K562 (cell line): Measurements from ENCODE around the gene ZNF213. TPM values are rescaled to one million over a fixed set of nuclear protein-coding genes. Genes with fewer than 3 reads are reported as not detected.
A peak's percentile ranks its signal among the peaks of the same experiment; 100 is the strongest.

Experiments
- ARID1B ChIP-seq: fragments of 450-650 bp; IDR thresholded peaks from 2 replicates; pipeline ENCODE4 v1.6.1; 2016; ENCODE audit warnings: antibody characterized with exemption, mild to moderate bottlenecking, inconsistent platforms
- E2F4 ChIP-seq: sonication (generic); formaldehyde crosslinking; IDR thresholded peaks from 2 replicates; pipeline ENCODE4 v1.8.0; 2022; ENCODE audit warnings: mild to moderate bottlenecking, low read depth, missing genetic modification reagents
- HDGF ChIP-seq: fragments of 450-650 bp; IDR thresholded peaks from 2 replicates; pipeline ENCODE4 v1.6.1; 2016
- L3MBTL2 ChIP-seq: fragments of 450-650 bp; IDR thresholded peaks from 2 replicates; pipeline ENCODE4 v1.6.1; 2016; ENCODE audit warnings: mild to moderate bottlenecking, moderate library complexity
- MCM3 ChIP-seq: fragments of 450-650 bp; IDR thresholded peaks from 2 replicates; pipeline ENCODE4 v1.6.1; 2016
- MTA1 ChIP-seq: fragments of 450-650 bp; IDR thresholded peaks from 2 replicates; pipeline ENCODE4 v1.6.1; 2017; ENCODE audit warnings: borderline replicate concordance
- NCOR1 ChIP-seq: fragments of 450-650 bp; IDR thresholded peaks from 2 replicates; pipeline ENCODE4 v1.6.1; 2016; ENCODE audit warnings: mild to moderate bottlenecking, moderate library complexity
- NFE2 ChIP-seq: IDR thresholded peaks from 2 replicates; pipeline ENCODE4 v1.6.1; 2014; ENCODE audit warnings: antibody characterized with exemption, low read depth
- PHF8 ChIP-seq: fragments of 200-600 bp; sonication (generic); IDR thresholded peaks from 2 replicates; pipeline ENCODE4 v1.6.1; 2012; ENCODE audit warnings: mixed run types, mild to moderate bottlenecking, inconsistent platforms, low read length, moderate library complexity, borderline replicate concordance
- POLR2B ChIP-seq: fragments of 450-650 bp; IDR thresholded peaks from 2 replicates; pipeline ENCODE4 v1.6.1; 2018; ENCODE audit warnings: low read depth; ENCODE audit not compliant: partially characterized antibody
- PPARD ChIP-seq: fragments of 250-450 bp; sonication (Bioruptor Pico); IDR thresholded peaks from 2 replicates; pipeline ENCODE4 v1.8.0; 2022; ENCODE audit warnings: inconsistent platforms, mild to moderate bottlenecking, moderate library complexity
- RBM39 ChIP-seq: fragments of 200-400 bp; formaldehyde crosslinking; optimal IDR thresholded peaks from 2 replicates; pipeline ENCODE3; 2018; ENCODE audit warnings: low read depth, low read length
- RFX7 ChIP-seq: fragments of 250-450 bp; sonication (Bioruptor Pico); IDR thresholded peaks from 2 replicates; pipeline ENCODE4 v1.5.1; 2021; ENCODE audit warnings: mild to moderate bottlenecking
- SMARCA5 ChIP-seq: fragments of 450-650 bp; IDR thresholded peaks from 2 replicates; pipeline ENCODE4 v1.6.1; 2016
- SP1 ChIP-seq: sonication (generic); formaldehyde crosslinking; IDR thresholded peaks from 2 replicates; pipeline ENCODE4 v1.8.1; 2022; ENCODE audit warnings: mild to moderate bottlenecking, missing genetic modification reagents
- STAT5A ChIP-seq: IDR thresholded peaks from 2 replicates; pipeline ENCODE4 v1.6.1; 2012; ENCODE audit warnings: low read length, inconsistent platforms, borderline replicate concordance
- U2AF2 ChIP-seq: fragments of 200-400 bp; formaldehyde crosslinking; optimal IDR thresholded peaks from 2 replicates; pipeline ENCODE3; 2017; ENCODE audit warnings: low read depth, mild to moderate bottlenecking, low read length
- ZBTB49 ChIP-seq: sonication (generic); formaldehyde crosslinking; IDR thresholded peaks from 2 replicates; pipeline ENCODE4 v1.8.0; 2022; ENCODE audit warnings: missing genetic modification reagents, mild to moderate bottlenecking, borderline replicate concordance
- ZBTB9 ChIP-seq: fragments of 450-650 bp; formaldehyde crosslinking; IDR thresholded peaks from 2 replicates; pipeline ENCODE4 v1.4.0; 2020; ENCODE audit warnings: mild to moderate bottlenecking, moderate library complexity
- ZFX ChIP-seq: sonication (generic); formaldehyde crosslinking; IDR thresholded peaks from 2 replicates; pipeline ENCODE4 v1.8.0; 2022; ENCODE audit warnings: mild to moderate bottlenecking, missing genetic modification reagents, moderate library complexity
- ZKSCAN3 ChIP-seq: fragments of 250-450 bp; sonication (Bioruptor Pico); IDR thresholded peaks from 2 replicates; pipeline ENCODE4 v1.4.0; 2020
- ZNF184 ChIP-seq: sonication (generic); formaldehyde crosslinking; IDR thresholded peaks from 2 replicates; pipeline ENCODE4 v1.5.0; 2020; ENCODE audit warnings: missing genetic modification reagents
- ZNF263 ChIP-seq: sonication (generic); formaldehyde crosslinking; IDR thresholded peaks from 2 replicates; pipeline ENCODE4 v1.8.0; 2022; ENCODE audit warnings: mild to moderate bottlenecking, missing genetic modification reagents, borderline replicate concordance
- ZNF766 ChIP-seq: fragments of 200-800 bp; sonication (Bioruptor generic); conservative IDR thresholded peaks from 2 replicates; pipeline ENCODE4 v1.6.1; 2016; ENCODE audit warnings: missing genetic modification characterization, missing compliant biosample characterization
- ZZZ3 ChIP-seq: fragments of 450-650 bp; IDR thresholded peaks from 2 replicates; pipeline ENCODE4 v1.6.1; 2016; ENCODE audit warnings: antibody characterized with exemption, mild to moderate bottlenecking, moderate library complexity
- polyA plus RNA-seq, 8 experiments: library from polyadenylated mRNA; depleted of rRNA in 4 of 8; stranded (reverse) in 5 of 8; unstranded in 3 of 8; fragments of >200 nt; fragmentation: Nextera tagmentation in 2 of 8; fragmentation: Illumina TruSeq in 1 of 8; extraction: Ambion mirVana in 2 of 8; extraction: Trizol in 1 of 8; gene quantifications; 2 replicates each; pipeline versions ENCODE4 v1.2.1 to v1.2.3, GENCODE V29; 2011 to 2014; ENCODE audit warnings: inconsistent platforms in 1 of 8, missing spikeins in 1 of 8
- total RNA-seq, 7 experiments: library from RNA; depleted of rRNA in 6 of 7; stranded (reverse); fragments of >200 nt in 6 of 7; fragmentation: Illumina TruSeq in 2 of 7; extraction: Trizol in 2 of 7; gene quantifications; 2 replicates each; pipeline versions ENCODE4 v1.2.1 to v1.2.3, GENCODE V29; 2011 to 2021; ENCODE audit warnings: low replicate concordance in 1 of 7
- TF ChIP-seq, protein P1 (sequence below): sonication (generic); formaldehyde crosslinking; IDR thresholded peaks from 2 replicates; pipeline ENCODE4 v1.8.0; 2022; ENCODE audit warnings: missing genetic modification reagents, mild to moderate bottlenecking, moderate library complexity, borderline replicate concordance

The ZNF213 gene
- total and polyA plus RNA-seq, 9 of the 15 experiments (the other 6 are each of a cell fraction or from before 2014, with no cell fraction given) = 0.49 to 10.0 (median 1.8) TPM

DNA sequence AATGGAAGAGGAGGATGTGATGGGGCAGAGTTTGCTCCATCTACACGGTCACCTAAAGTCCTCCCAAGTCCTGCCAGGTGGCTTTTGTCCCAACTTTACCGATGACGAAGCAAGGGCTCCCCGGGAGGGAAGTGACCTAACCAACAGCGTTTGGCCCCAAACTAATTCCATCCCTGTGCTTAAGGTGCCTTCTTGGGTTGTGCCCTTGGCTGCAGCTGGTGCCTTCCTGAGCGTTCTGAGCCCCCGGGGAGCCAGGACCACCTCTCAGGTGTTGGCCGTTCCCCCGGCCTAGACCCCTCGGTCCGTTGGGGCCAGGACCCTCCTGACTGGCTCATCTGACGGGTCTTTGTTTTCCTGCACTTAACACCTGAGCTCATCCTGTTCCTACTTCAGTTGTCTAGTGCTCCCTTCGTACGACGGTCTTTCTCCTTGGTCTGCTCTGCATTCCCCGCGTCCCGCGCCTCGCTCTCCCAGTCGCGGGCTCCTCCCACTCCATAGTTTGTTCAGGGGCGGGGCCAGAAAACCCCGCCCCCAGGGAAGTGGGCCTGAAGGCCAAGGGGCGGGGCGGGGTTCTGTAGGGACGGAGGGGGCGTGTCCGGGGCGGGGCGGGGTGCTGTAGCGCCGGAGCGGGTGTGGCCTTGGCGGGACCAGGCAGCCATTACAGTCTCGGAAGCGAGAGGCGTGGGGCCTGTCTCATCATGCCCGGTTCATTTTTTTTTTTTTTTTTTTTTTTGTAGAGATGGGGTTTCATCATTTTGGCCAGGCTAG lies 34.9 kb upstream of the ZNF213 start (continued):
- TF ChIP-seq, protein P1, sequence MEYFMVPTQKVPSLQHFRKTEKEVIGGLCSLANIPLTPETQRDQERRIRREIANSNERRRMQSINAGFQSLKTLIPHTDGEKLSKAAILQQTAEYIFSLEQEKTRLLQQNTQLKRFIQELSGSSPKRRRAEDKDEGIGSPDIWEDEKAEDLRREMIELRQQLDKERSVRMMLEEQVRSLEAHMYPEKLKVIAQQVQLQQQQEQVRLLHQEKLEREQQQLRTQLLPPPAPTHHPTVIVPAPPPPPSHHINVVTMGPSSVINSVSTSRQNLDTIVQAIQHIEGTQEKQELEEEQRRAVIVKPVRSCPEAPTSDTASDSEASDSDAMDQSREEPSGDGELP (CRISPR knock-in tag) = no peak
- TF ChIP-seq U2AF2 = no peak
- TF ChIP-seq ZBTB49 (CRISPR knock-in tag) = no peak
- TF ChIP-seq E2F4 (CRISPR knock-in tag) = no peak
- TF ChIP-seq PHF8 = peak; percentile 47; the same call in 1 of the 2 replicates
- TF ChIP-seq ZNF766 (CRISPR knock-in tag) = no peak
- no peak for TF ChIP-seq ZNF184 (CRISPR knock-in tag)
- peak; percentile 43; the same call in 1 of the 2 replicates for TF ChIP-seq ZFX (CRISPR knock-in tag)
- TF ChIP-seq MCM3 = no peak
- TF ChIP-seq NCOR1 = no peak
- TF ChIP-seq RFX7 (CRISPR knock-in tag) = no peak
- no peak for TF ChIP-seq NFE2
- TF ChIP-seq SMARCA5 = no peak
- peak; percentile 42 for TF ChIP-seq POLR2B
- no peak for TF ChIP-seq RBM39
- TF ChIP-seq HDGF = no peak
- no peak for TF ChIP-seq STAT5A
- TF ChIP-seq L3MBTL2 = peak; percentile 78
- 0 out of 2 replicates have a peak, but pooled peaks have one; percentile 8 for TF ChIP-seq ARID1B
- TF ChIP-seq MTA1 = no peak
- TF ChIP-seq ZNF263 (CRISPR knock-in tag) = no peak
- TF ChIP-seq ZKSCAN3 (CRISPR knock-in tag) = no peak
- TF ChIP-seq SP1 (CRISPR knock-in tag) = no peak; the same call in 1 of the 2 replicates
- no peak for TF ChIP-seq ZBTB9
- no peak for TF ChIP-seq PPARD
- no peak for TF ChIP-seq ZZZ3
